ENCODE measurements around the gene CEP112. TPM values are rescaled to one million over a fixed set of nuclear protein-coding genes. Genes with fewer than 3 reads are reported as not detected.
A peak's percentile ranks its signal among the peaks of the same experiment; 100 is the strongest.
"Not testable (repeated sequence)": the region's sequence is repeated elsewhere in the genome, so short reads cannot be mapped to it uniquely, and the experiment has no call there.

CEP112 gene
- total RNA-seq, 1 experiment from 2014 or later = 3.1 TPM

- DNase-seq (ENCODE audit: low read depth) = no peak
Observed at GRCh38 chr17:65688307-65688706, 503.6 kb downstream of the CEP112 start.

GRCh38 chr17:65685110-65685509 lies 506.8 kb downstream of the CEP112 start:
- no peak for DNase-seq (ENCODE audit: low read depth)

- DNase-seq (ENCODE audit: low read depth) = no peak
Observed at GRCh38 chr17:65684631-65685030, 507.3 kb downstream of the CEP112 start.

GRCh38 chr17:65683428-65683827 lies 508.5 kb downstream of the CEP112 start:
- no peak for DNase-seq (ENCODE audit: low read depth)

- not testable (repeated sequence) for DNase-seq (ENCODE audit: low read depth)
Observed at GRCh38 chr17:65681763-65682162, 510.2 kb downstream of the CEP112 start.

- DNase-seq (ENCODE audit: low read depth) = no peak
Observed at GRCh38 chr17:65679165-65679845, 512.6 kb downstream of the CEP112 start.

GRCh38 chr17:65678546-65678945 lies 513.4 kb downstream of the CEP112 start:
- DNase-seq (ENCODE audit: low read depth) = no peak

- peak; percentile 14 for DNase-seq (ENCODE audit: low read depth)
Observed at GRCh38 chr17:65677932-65678331, 514.0 kb downstream of the CEP112 start.

- DNase-seq (ENCODE audit: low read depth) = no peak
Observed at GRCh38 chr17:65674246-65675045, 517.5 kb downstream of the CEP112 start.

- no peak for DNase-seq (ENCODE audit: low read depth)
Observed at GRCh38 chr17:65670667-65671371, 521.1 kb downstream of the CEP112 start.

- no peak for DNase-seq (ENCODE audit: low read depth)
Observed at GRCh38 chr17:65668211-65668610, 523.7 kb downstream of the CEP112 start.

- DNase-seq (ENCODE audit: low read depth) = no peak
Observed at GRCh38 chr17:65667656-65668055, 524.3 kb downstream of the CEP112 start.

- DNase-seq (ENCODE audit: low read depth) = no peak
Observed at GRCh38 chr17:65666876-65667321, 525.0 kb downstream of the CEP112 start.

GRCh38 chr17:65665966-65666365 lies 526.0 kb downstream of the CEP112 start:
- DNase-seq (ENCODE audit: low read depth) = no peak

GRCh38 chr17:65664696-65665095 lies 527.2 kb downstream of the CEP112 start:
- no peak for DNase-seq (ENCODE audit: low read depth)

- no peak for DNase-seq (ENCODE audit: low read depth)
Observed at GRCh38 chr17:65664266-65664665, 527.7 kb downstream of the CEP112 start.

- DNase-seq (ENCODE audit: low read depth) = no peak
Observed at GRCh38 chr17:65662196-65662595, 529.7 kb downstream of the CEP112 start.

GRCh38 chr17:65660947-65661346 lies 531.0 kb downstream of the CEP112 start:
- peak; percentile 66 for DNase-seq (ENCODE audit: low read depth)

- DNase-seq (ENCODE audit: low read depth) = no peak
Observed at GRCh38 chr17:65660078-65660477, 531.9 kb downstream of the CEP112 start.

GRCh38 chr17:65659512-65659911 lies 532.4 kb downstream of the CEP112 start:
- no peak for DNase-seq (ENCODE audit: low read depth)

- no peak for DNase-seq (ENCODE audit: low read depth)
Observed at GRCh38 chr17:65657251-65657828, 534.6 kb downstream of the CEP112 start.

Data from RPMI7951 (cell line).